Ectodermal cell (in vitro differentiated cells): Measurements from ENCODE around the gene MCTP1.

Experiments used
- H3K27ac ChIP-seq: 2 replicates; pipeline ENCODE4 v1.7.0; 2013; ENCODE audit warnings: mild to moderate bottlenecking, low read depth, low read length; ENCODE audit not compliant: insufficient read depth, poor library complexity, severe bottlenecking
- H3K27me3 ChIP-seq: 2 replicates; pipeline ENCODE4 v1.7.0; 2013; ENCODE audit warnings: mild to moderate bottlenecking, low read length; ENCODE audit not compliant: insufficient read depth, control insufficient read depth, poor library complexity, severe bottlenecking
- H3K36me3 ChIP-seq: one replicate; pipeline ENCODE4 v1.7.0; 2013; ENCODE audit warnings: low read length; ENCODE audit not compliant: control insufficient read depth, insufficient read depth
- H3K4me1 ChIP-seq: one replicate; pipeline ENCODE4 v1.7.0; 2013; ENCODE audit warnings: low read length; ENCODE audit not compliant: control insufficient read depth, insufficient read depth
- H3K4me3 ChIP-seq: 2 replicates; pipeline ENCODE4 v1.7.0; 2013; ENCODE audit warnings: low read depth, low read length, control low read depth; ENCODE audit not compliant: insufficient read depth
- H3K9me3 ChIP-seq: 2 replicates; pipeline ENCODE4 v1.7.0; 2013; ENCODE audit warnings: mild to moderate bottlenecking, low read length, moderate library complexity; ENCODE audit not compliant: control insufficient read depth
- WGBS, 2 experiments: methylation state at CpG; one replicate each; pipeline ENCODE4 v1.1.7; 2013; ENCODE audit warnings: missing lambda C conversion rate in 2 of 2; 5-methylcytosine and 5-hydroxymethylcytosine counted together

The MCTP1 gene

GRCh38 chr5:95194856-95195255 is 90.0 kb downstream of the MCTP1 start:
- Histone ChIP-seq H3K4me1 (no peaks in the 10 kb centered on the region), H3K4me3 (no peak overlapping the region), H3K36me3 (no peaks in the 10 kb centered on the region), H3K27ac (no peak overlapping the region), H3K9me3 (no peaks in the 10 kb centered on the region), H3K27me3 (no peaks in the 10 kb centered on the region)
- WGBS, 2 experiments, result 94% methylated on average over 4 of the region's 4 CpGs

- no peaks in the 10 kb centered on the region for H3K4me1 ChIP-seq
- 91 to 100% methylated on average over 1 of the region's 2 CpGs for WGBS, 2 experiments
- no peak overlapping the region for H3K4me3 ChIP-seq
- no peak overlapping the region for H3K27ac ChIP-seq
- H3K9me3 ChIP-seq, result peaks cover 2% of the 10 kb centered on the region
- H3K27me3 ChIP-seq, result no peaks in the 10 kb centered on the region
- no peaks in the 10 kb centered on the region for H3K36me3 ChIP-seq
These were observed 93.6 kb downstream of the MCTP1 start for GRCh38 chr5:95191330-95191729.

GRCh38 chr5:95184924-95185323 is 100.0 kb downstream of the MCTP1 start:
- Histone ChIP-seq H3K36me3 (no peaks in the 10 kb centered on the region), H3K4me1 (no peaks in the 10 kb centered on the region)
- WGBS, 2 experiments, result 94% methylated on average over 3 of the region's 4 CpGs

GRCh38 chr5:95181644-95182043 is 103.2 kb downstream of the MCTP1 start:
- 91% methylated on average over 2 of the region's 3 CpGs for WGBS, 2 experiments
- no peak overlapping the region for H3K4me3 ChIP-seq
- H3K27ac ChIP-seq, result no peak overlapping the region
- no peaks in the 10 kb centered on the region for H3K36me3 ChIP-seq
- H3K4me1 ChIP-seq, result no peaks in the 10 kb centered on the region
- peaks cover under 1% of the 10 kb centered on the region for H3K9me3 ChIP-seq
- no peaks in the 10 kb centered on the region for H3K27me3 ChIP-seq

More at GRCh38 chr5:95184924-95185323, 100.0 kb downstream of the MCTP1 start:
- no peak overlapping the region for H3K4me3 ChIP-seq
- peaks cover 2% of the 10 kb centered on the region for H3K9me3 ChIP-seq
- H3K27me3 ChIP-seq, result no peaks in the 10 kb centered on the region
- no peak overlapping the region for H3K27ac ChIP-seq

GRCh38 chr5:95178046-95178651 is 106.7 kb downstream of the MCTP1 start:
- 27 to 41% methylated on average over 4 of the region's 4 CpGs for WGBS, 2 experiments
- no peaks in the 10 kb centered on the region for H3K9me3 ChIP-seq
- H3K4me1 ChIP-seq, result peaks cover 19% of the 10 kb centered on the region
- H3K4me3 ChIP-seq, result no peak overlapping the region
- H3K27ac ChIP-seq, result peak overlapping the region; percentile 94
- no peaks in the 10 kb centered on the region for H3K36me3 ChIP-seq
- no peaks in the 10 kb centered on the region for H3K27me3 ChIP-seq

GRCh38 chr5:95177456-95177855 is 107.4 kb downstream of the MCTP1 start:
- Histone ChIP-seq H3K4me3 (no peak overlapping the region), H3K27me3 (no peaks in the 10 kb centered on the region), H3K4me1 (peaks cover 21% of the 10 kb centered on the region), H3K9me3 (no peaks in the 10 kb centered on the region), H3K27ac (peak overlapping the region; percentile 94), H3K36me3 (no peaks in the 10 kb centered on the region)
- WGBS, 2 experiments, result 63 to 65% methylated on average over 3 of the region's 4 CpGs

- Histone ChIP-seq H3K4me1 (peaks cover 21% of the 10 kb centered on the region), H3K27me3 (no peaks in the 10 kb centered on the region), H3K36me3 (no peaks in the 10 kb centered on the region), H3K27ac (no peak overlapping the region), H3K4me3 (no peak overlapping the region), H3K9me3 (no peaks in the 10 kb centered on the region)
- 81 to 87% methylated on average over 3 of the region's 3 CpGs for WGBS, 2 experiments
These were observed 109.8 kb downstream of the MCTP1 start for GRCh38 chr5:95175106-95175505.

- no peaks in the 10 kb centered on the region for H3K9me3 ChIP-seq
- H3K4me1 ChIP-seq, result peaks cover 21% of the 10 kb centered on the region
- H3K4me3 ChIP-seq, result no peak overlapping the region
- H3K27ac ChIP-seq, result no peak overlapping the region
- no peaks in the 10 kb centered on the region for H3K36me3 ChIP-seq
- no peaks in the 10 kb centered on the region for H3K27me3 ChIP-seq
These were observed 112.2 kb downstream of the MCTP1 start for GRCh38 chr5:95172659-95173058.

- H3K27me3 ChIP-seq, result no peaks in the 10 kb centered on the region
- H3K4me3 ChIP-seq, result no peak overlapping the region
- WGBS, 2 experiments, result 96 to 100% methylated on average over 2 of the region's 2 CpGs
- H3K4me1 ChIP-seq, result no peaks in the 10 kb centered on the region
- no peaks in the 10 kb centered on the region for H3K36me3 ChIP-seq
- H3K9me3 ChIP-seq, result no peaks in the 10 kb centered on the region
- no peak overlapping the region for H3K27ac ChIP-seq
These were observed 120.0 kb downstream of the MCTP1 start for GRCh38 chr5:95164861-95165260.

- H3K36me3 ChIP-seq, result no peaks in the 10 kb centered on the region
- H3K27me3 ChIP-seq, result no peaks in the 10 kb centered on the region
- no peak overlapping the region for H3K4me3 ChIP-seq
- no peaks in the 10 kb centered on the region for H3K9me3 ChIP-seq
- no peaks in the 10 kb centered on the region for H3K4me1 ChIP-seq
- no peak overlapping the region for H3K27ac ChIP-seq
These were observed 121.8 kb downstream of the MCTP1 start for GRCh38 chr5:95163079-95163478.
